Right renal pelvis (tissue), 4 donors: Measurements from ENCODE around the gene AHNAK. TPM values are rescaled to one million over a fixed set of nuclear protein-coding genes. Genes with fewer than 3 reads are reported as not detected.
"Not testable (repeated sequence)": the region's sequence is repeated elsewhere in the genome, so short reads cannot be mapped to it uniquely, and the experiment has no call there.

Experiments used
- DNase-seq, 4 donors: peaks; one replicate each; pipeline ENCODE4 v3.0.0-alpha.2; 2013; ENCODE audit warnings: low read depth in 4 of 4, low spot score in 3 of 4, missing footprints in 1 of 4
- polyA plus RNA-seq, 4 donors: library from polyadenylated mRNA; unstranded; fragments of 120-200 nt; gene quantifications; one replicate each; pipeline ENCODE4 v1.2.1, GENCODE V29; 2013; ENCODE audit not compliant: insufficient read length in 4 of 4

AHNAK gene
- polyA plus RNA-seq, 4 donors, result 186 to 212 (median 195) TPM

DNA sequence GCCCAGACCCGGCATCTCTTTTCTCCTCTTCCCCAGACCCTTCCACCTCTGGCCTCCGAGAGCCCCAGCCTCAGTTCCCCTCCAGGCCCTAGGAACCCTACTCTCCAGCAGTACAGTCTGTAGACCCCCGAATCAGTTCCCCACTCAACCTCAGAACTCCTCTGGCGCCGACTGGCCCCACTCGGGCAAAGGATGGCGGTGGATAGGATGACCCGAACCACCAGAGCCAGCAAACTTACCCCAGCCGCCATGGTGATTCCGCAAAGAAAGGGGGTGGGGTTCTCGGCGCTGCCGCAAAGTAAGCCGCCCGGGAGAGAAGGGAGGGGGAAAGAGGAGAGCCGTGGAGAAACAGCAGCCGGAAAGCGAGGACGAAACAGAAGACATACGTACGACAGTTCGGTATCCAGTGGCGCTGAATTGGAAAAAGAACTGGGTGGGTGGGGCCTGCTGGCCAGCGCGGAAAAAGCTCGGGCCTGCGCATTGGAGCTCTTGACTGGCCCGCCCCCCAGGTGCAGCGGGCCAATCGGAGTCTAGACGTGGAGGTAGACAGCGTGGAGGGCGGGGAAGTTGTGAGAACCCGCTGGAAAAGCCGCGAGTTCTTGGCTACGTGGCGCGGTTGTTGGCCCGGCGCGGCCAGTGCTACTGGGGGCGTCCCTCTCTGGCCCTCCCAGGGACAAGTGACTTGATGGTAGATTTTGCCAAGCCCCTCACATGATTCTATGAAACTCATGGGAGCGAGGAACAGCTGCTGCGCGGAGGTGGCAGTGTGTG, 27.2 kb upstream of the AHNAK start, which contains the start of gene EEF1G:
Gene EEF1G (minus strand): TSS at position 300 of the 771 bp plus-strand sequence. CDS start 49 bp downstream, at position 251.
- peak; percentile 95 to 100 (median 98) for DNase-seq

DNA sequence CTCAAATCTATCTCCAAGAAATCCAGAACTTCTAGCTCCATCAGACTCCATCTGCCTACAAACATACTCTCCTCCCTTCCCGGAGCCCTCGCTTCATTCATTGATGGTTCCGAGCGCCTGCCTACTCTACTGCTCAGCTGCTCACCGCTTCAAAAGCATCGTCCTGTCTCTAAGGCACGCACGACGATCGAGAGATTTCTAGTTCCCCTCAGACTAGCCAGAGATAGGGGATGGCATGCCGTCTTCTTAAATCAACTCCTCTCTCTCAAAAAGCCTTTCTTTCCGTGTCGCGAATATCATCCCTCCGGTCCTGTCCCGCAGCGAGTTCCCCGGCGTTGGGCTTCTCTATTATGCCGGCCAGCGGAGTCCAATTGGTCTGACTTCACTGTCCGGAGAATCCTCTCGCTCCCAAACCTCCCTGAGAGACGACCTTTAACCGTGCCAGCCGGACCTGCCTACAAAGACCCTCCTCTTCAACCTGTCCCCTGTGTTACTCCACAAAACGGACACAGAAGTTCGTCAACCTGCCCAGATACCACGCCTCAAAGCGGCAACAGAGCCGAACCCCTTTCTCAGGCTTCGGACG, 26.5 kb upstream of the AHNAK start:
- DNase-seq, result no peak

DNA sequence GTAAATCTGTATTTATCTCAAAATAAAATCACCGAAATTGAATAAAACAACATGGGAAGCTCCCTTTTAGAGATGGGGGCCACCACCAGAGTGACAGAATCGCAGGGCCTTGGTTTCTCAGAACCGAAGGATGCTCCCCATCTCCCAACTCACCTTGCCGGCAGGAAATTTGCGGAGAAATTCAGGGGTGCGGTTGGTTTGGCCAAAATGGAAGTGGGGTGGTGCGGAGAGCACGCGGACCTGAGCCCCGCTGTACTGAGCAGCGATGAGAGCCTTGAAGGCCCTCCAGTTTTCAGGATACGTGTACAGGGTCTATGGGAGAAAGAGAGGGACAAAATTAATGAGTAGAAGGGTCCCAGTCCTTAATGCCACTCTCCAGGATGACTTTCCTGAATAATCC, 25.8 kb upstream of the AHNAK start:
- no peak for DNase-seq

- DNase-seq, result not testable (repeated sequence)
Observed at GRCh38 chr11:62571493-62571892, 24.9 kb upstream of the AHNAK start.

DNA sequence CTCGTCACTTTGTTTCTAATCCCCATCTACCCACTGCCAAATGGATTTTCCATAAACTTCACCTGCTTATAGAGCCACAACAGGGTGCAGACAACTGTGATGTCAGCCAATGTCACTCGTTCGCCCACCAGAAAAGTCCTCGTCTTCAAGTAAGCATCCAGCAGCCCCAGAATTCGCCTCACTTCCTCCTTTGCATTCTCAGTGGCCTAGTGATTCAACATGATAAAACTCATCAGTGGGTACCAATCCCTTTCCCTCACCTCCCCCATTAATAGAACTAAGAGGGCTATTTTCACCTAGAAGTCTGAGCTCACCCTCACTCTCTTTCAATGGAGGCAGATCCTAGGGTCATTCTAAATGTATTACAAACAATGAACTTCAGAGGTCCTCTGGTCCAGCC, 24.3 kb upstream of the AHNAK start:
- DNase-seq, result not testable (repeated sequence)

- DNase-seq, result no peak
Observed at GRCh38 chr11:62569611-62570010, 23.0 kb upstream of the AHNAK start.

DNA sequence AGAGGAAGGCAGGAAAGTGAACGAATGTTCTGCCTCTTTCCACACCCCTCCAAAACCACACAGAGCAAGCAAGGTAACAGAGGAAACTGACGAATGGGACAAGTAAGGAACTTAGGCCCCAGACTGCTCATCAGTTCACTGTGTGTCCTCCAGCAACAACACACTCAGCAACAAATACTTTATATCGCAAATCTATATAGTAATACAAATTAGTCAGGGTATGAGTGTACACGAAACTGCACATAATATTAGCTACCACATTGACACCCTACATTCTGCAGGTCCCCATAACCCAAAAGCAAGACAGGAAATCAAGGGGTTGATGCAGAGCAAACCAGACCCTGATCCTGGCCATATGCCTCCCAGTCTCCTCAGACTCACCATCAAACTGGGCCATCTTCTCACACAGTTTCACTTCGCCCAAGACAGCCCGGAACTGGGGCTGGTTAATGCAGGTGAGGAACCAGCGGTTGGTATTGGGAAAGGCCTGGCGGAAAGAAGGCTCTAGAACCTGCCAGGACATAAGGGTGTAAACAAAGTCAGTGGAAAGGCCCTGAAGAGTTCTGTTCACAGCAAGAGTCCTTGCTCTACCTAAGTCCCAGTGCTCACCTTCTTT, 20.5 kb upstream of the AHNAK start:
- DNase-seq, result no peak

DNA sequence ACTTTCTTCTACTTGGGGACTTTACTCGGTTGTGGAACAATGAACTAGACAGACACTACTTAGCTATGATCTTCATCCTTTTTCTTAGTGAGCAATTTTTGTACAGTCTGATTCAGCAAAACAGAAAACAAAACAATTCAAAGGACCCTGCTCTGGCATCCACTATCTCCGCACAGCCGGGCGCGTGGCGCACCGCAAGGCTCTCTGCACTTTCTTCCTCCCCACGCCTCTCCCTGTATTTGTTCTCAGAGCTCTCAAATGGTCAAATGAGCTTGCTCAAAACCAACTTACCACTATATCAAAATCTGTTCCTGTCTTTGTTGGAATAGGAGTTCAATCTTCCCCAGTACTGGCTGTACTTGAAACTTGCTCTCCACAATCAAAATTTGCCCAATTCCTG, 19.6 kb upstream of the AHNAK start:
- DNase-seq, result no peak

- no peak for DNase-seq
Observed at GRCh38 chr11:62565100-62565802, 18.6 kb upstream of the AHNAK start.

GRCh38 chr11:62561677-62562230, 15.1 kb upstream of the AHNAK start:
- not testable (repeated sequence) for DNase-seq

DNA sequence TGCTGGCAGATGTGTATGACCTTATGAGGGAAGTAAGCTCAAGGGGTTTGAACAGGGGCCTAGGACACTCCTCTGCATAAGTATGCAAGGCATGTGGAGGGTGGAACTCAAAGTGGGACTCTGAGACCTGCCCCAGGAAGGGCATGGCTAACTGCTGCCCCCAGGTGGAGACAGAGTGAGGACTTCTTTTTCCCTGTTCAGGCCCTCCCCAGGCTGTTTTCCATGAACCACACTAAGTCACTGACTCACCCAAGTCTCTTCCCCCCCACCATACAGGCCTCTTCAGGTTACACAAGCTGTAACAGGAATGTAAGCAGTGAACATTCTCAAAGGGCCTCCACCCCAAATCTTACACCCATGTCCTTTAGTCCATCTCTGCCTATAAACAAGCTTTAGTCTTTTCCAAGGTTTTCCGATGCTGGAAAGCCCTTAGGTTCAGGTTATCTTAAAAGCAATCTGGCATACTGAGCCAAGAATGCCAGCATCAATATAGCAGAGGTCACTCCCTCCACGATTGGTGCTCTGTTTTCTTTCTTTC, 14.0 kb upstream of the AHNAK start:
- DNase-seq, result no peak

- not testable (repeated sequence) for DNase-seq
Observed at GRCh38 chr11:62559626-62560025, 13.0 kb upstream of the AHNAK start.

GRCh38 chr11:62559204-62559603, 12.6 kb upstream of the AHNAK start:
- no peak for DNase-seq

DNA sequence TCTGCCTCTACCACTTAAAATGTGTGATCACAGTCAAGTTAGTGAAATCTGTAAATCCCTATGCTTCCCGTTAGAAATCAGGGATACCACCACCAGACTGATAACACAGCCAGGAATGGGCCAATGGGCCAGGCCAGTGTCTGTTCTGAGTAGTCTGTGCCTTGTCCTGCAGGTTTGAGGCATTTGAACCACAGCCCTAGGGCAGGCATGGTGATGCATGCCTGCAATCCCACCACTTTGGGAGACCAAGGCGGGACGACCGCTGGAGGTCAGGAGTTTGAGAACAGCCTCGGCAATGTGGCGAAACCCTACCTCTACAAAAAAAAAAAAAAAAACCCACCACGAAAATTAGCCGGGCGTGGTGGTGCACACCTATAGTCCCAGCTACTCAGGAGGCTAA, 12.1 kb upstream of the AHNAK start:
- DNase-seq, result no peak

- no peak for DNase-seq
Observed at GRCh38 chr11:62556875-62557631, 10.4 kb upstream of the AHNAK start.

DNA sequence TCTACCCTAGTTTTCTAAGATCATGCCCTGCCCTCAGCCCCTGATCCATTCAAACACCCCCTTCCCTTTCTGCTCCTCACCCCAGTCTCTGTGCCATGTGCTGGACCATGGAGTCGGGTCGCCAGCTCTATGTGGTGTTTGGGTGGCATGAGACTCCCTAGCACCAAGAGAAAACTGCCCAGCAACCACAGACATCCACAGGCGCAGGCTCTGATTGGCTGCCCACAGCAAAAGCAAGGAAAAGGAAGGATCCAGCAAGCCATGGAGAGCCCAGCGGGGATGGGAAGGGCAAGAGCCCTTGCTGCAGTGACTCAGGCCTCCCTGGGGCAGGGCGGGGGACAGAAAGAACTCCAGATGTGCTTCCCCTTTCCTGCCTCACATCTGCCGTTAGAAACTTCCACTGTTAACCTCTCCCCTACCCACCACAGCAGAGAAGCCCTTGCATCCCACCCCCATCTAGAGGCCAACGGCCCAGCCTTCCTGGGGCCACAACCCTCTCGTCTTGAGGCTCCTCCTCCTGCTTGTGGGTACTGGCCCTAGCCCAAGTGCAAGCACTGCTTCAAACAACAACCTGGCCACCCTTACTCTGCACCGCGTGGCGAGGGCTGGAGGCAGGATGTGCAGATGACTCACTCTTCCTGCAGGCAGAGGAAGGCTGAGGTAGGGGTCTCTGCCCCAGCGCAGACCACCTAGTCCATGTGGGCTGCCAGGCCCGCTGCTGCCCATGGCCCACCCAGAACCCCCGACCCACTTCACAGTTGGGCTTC, 9.7 kb upstream of the AHNAK start:
- DNase-seq, result no peak

- no peak for DNase-seq
Observed at GRCh38 chr11:62555464-62556107, 9.0 kb upstream of the AHNAK start.

GRCh38 chr11:62554387-62555167, 8.0 kb upstream of the AHNAK start:
- DNase-seq, result no peak
